ENCODE data around the gene INSYN2B. TPM values are rescaled to one million over a fixed set of nuclear protein-coding genes. Genes with fewer than 3 reads are reported as not detected.

The INSYN2B gene
- total RNA-seq, 4 donors from 2014 or later = not detected

DNA sequence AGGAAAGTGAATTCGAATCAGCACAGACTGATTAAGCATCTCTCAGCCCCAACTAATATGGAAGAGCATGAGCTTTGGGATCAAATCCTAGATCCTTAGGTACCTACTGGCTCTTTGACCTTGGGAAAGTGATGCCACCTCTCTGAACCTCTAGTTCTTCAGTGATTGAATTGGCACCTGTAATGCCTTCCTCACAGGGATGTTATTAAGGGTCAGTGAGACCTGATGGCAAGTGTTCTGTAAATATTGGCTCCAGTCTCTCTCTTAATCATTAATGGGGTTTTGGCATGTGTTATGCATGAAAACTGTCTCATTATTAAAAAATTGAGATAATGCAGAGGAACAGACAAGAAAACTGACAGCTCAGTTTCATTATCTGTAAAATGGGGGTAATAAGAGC is 115.8 kb downstream of the INSYN2B start:
- Histone ChIP-seq H3K27me3 (no peaks in the 10 kb centered on the region), H3K4me3 (no peak overlapping the region), H3K36me3 (no peaks in the 10 kb centered on the region), H3K4me1 (no peaks in the 10 kb centered on the region), H3K9me3 (no peaks in the 10 kb centered on the region), H3K27ac (no peak overlapping the region)
- TF ChIP-seq EP300 (IDR thresholded peaks at IDR 0.05) = no peak
- TF ChIP-seq POLR2AphosphoS5 (IDR thresholded peaks at IDR 0.05) = no peak
- TF ChIP-seq, protein P1, sequence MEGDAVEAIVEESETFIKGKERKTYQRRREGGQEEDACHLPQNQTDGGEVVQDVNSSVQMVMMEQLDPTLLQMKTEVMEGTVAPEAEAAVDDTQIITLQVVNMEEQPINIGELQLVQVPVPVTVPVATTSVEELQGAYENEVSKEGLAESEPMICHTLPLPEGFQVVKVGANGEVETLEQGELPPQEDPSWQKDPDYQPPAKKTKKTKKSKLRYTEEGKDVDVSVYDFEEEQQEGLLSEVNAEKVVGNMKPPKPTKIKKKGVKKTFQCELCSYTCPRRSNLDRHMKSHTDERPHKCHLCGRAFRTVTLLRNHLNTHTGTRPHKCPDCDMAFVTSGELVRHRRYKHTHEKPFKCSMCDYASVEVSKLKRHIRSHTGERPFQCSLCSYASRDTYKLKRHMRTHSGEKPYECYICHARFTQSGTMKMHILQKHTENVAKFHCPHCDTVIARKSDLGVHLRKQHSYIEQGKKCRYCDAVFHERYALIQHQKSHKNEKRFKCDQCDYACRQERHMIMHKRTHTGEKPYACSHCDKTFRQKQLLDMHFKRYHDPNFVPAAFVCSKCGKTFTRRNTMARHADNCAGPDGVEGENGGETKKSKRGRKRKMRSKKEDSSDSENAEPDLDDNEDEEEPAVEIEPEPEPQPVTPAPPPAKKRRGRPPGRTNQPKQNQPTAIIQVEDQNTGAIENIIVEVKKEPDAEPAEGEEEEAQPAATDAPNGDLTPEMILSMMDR (IDR thresholded peaks at IDR 0.05) = no peak
- TF ChIP-seq POLR2A (IDR thresholded peaks at IDR 0.05) = no peak
- WGBS, 2 donors (ENCODE audit: low coverage in 1 of 2) = 67 to 100% methylated on average over 1 of the region's 1 CpG
- ATAC-seq = no peak

- 27 to 72% methylated on average over 4 of the region's 4 CpGs for WGBS, 2 donors (ENCODE audit: low coverage in 1 of 2)
- Histone ChIP-seq H3K9me3 (no peaks in the 10 kb centered on the region), H3K36me3 (no peaks in the 10 kb centered on the region), H3K27me3 (no peaks in the 10 kb centered on the region), H3K27ac (no peak overlapping the region), H3K4me3 (no peak overlapping the region), H3K4me1 (no peaks in the 10 kb centered on the region)
- TF ChIP-seq POLR2A (IDR thresholded peaks at IDR 0.05) (no peak), POLR2AphosphoS5 (IDR thresholded peaks at IDR 0.05) (no peak), EP300 (IDR thresholded peaks at IDR 0.05) (no peak)
- TF ChIP-seq, protein P1 (IDR thresholded peaks at IDR 0.05) = no peak
- ATAC-seq = no peak
Observed at GRCh38 chr5:169862391-169862811, 117.9 kb downstream of the INSYN2B start.

- H3K4me1 ChIP-seq = no peaks in the 10 kb centered on the region
- H3K9me3 ChIP-seq = no peaks in the 10 kb centered on the region
- TF ChIP-seq POLR2A (IDR thresholded peaks at IDR 0.05) (no peak), POLR2AphosphoS5 (IDR thresholded peaks at IDR 0.05) (no peak), EP300 (IDR thresholded peaks at IDR 0.05) (no peak)
- TF ChIP-seq, protein P1 (IDR thresholded peaks at IDR 0.05) = no peak
- no peak for ATAC-seq
- H3K36me3 ChIP-seq = no peaks in the 10 kb centered on the region
- no peak overlapping the region for H3K27ac ChIP-seq
- 55 to 88% methylated on average over 1 to 2 of the region's 2 CpGs for WGBS, 2 donors (ENCODE audit: low coverage in 1 of 2)
- no peak overlapping the region for H3K4me3 ChIP-seq
- H3K27me3 ChIP-seq = no peaks in the 10 kb centered on the region
Observed at GRCh38 chr5:169861934-169862333, 118.4 kb downstream of the INSYN2B start.

DNA sequence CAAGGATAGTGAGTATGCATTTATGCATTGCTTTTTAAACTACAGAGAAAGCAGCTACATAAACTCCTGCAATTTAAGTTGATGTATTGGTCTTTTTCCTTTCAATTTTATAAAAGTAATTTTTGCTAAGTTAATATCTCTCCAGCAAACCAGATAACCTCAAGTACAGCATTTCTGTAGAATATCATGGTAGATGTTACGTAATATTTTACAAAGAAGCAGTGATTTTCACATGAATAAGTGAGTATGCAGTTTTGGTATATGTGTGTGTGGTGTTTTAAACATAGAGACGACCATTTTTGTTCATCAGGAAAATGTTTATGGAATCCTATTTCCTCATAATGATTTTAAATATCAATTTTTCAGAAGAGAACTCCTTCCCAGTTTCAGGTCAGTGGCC is 118.9 kb downstream of the INSYN2B start:
- 53 to 71% methylated on average over 2 of the region's 2 CpGs for WGBS, 2 donors (ENCODE audit: low coverage in 1 of 2)
- ATAC-seq = no peak

GRCh38 chr5:169860585-169860984 is 119.7 kb downstream of the INSYN2B start:
- TF ChIP-seq EP300 (IDR thresholded peaks at IDR 0.05) = no peak
- TF ChIP-seq POLR2A (IDR thresholded peaks at IDR 0.05) = no peak
- TF ChIP-seq, protein P1 (IDR thresholded peaks at IDR 0.05) = no peak

More for the DNA sequence above, 118.9 kb downstream of the INSYN2B start:
- Histone ChIP-seq H3K27me3 (no peaks in the 10 kb centered on the region), H3K4me3 (no peak overlapping the region), H3K27ac (no peak overlapping the region), H3K9me3 (no peaks in the 10 kb centered on the region), H3K4me1 (no peaks in the 10 kb centered on the region), H3K36me3 (no peaks in the 10 kb centered on the region)
- TF ChIP-seq, protein P1 (IDR thresholded peaks at IDR 0.05) = no peak
- no peak for TF ChIP-seq POLR2AphosphoS5 (IDR thresholded peaks at IDR 0.05)
- no peak for TF ChIP-seq POLR2A (IDR thresholded peaks at IDR 0.05)
- no peak for TF ChIP-seq EP300 (IDR thresholded peaks at IDR 0.05)

More at GRCh38 chr5:169860585-169860984, 119.7 kb downstream of the INSYN2B start:
- no peak overlapping the region for H3K4me3 ChIP-seq
- no peaks in the 10 kb centered on the region for H3K9me3 ChIP-seq
- H3K36me3 ChIP-seq = no peaks in the 10 kb centered on the region
- no peak overlapping the region for H3K27ac ChIP-seq
- no peaks in the 10 kb centered on the region for H3K4me1 ChIP-seq
- no peak for ATAC-seq
- 58 to 69% methylated on average over 3 of the region's 3 CpGs for WGBS, 2 donors (ENCODE audit: low coverage in 1 of 2)
- no peaks in the 10 kb centered on the region for H3K27me3 ChIP-seq

All from gastroesophageal sphincter (tissue), 4 donors.